ENCODE measurements around the gene PLPP6.

Gene PLPP6

GRCh38 chr9:4700932-4701331 lies 38.8 kb downstream of the PLPP6 start:
- DNase-seq: no peak

- DNase-seq: no peak
These were observed 39.4 kb downstream of the PLPP6 start for GRCh38 chr9:4701526-4701925.

GRCh38 chr9:4704129-4704528 lies 42.0 kb downstream of the PLPP6 start:
- DNase-seq: no peak

GRCh38 chr9:4706021-4706420 lies 43.9 kb downstream of the PLPP6 start:
- DNase-seq: no peak

GRCh38 chr9:4706971-4707622 lies 45.0 kb downstream of the PLPP6 start:
- peak; percentile 23 to 56 for DNase-seq

GRCh38 chr9:4709380-4709779 lies 47.3 kb downstream of the PLPP6 start:
- DNase-seq: no peak

- peak in 1 of 2 donors; percentile 17 for DNase-seq
These were observed 51.8 kb downstream of the PLPP6 start for GRCh38 chr9:4713849-4714248.

- DNase-seq: no peak
These were observed 52.3 kb downstream of the PLPP6 start for GRCh38 chr9:4714266-4715016.

All from inflammatory macrophage treated with lipopolysaccharide for 1 hour (primary cell).